OCI-LY3 (cell line): ENCODE data around the gene OR1J1.

Source experiments
- EZH2phosphoT487 ChIP-seq: fragments of 200-600 bp; shearing (Covaris generic); IDR thresholded peaks from 2 replicates; pipeline ENCODE4 v1.6.1; 2018; ENCODE audit warnings: antibody characterized with exemption, mixed run types, low read depth
- TF ChIP-seq, protein P1 (sequence below): fragments of 200-600, 300-600 bp; sonication (generic); IDR thresholded peaks from 2 replicates; pipeline ENCODE4 v1.5.1; 2014; ENCODE audit warnings: antibody characterized with exemption, low read length, low read depth

- TF ChIP-seq, protein P1, sequence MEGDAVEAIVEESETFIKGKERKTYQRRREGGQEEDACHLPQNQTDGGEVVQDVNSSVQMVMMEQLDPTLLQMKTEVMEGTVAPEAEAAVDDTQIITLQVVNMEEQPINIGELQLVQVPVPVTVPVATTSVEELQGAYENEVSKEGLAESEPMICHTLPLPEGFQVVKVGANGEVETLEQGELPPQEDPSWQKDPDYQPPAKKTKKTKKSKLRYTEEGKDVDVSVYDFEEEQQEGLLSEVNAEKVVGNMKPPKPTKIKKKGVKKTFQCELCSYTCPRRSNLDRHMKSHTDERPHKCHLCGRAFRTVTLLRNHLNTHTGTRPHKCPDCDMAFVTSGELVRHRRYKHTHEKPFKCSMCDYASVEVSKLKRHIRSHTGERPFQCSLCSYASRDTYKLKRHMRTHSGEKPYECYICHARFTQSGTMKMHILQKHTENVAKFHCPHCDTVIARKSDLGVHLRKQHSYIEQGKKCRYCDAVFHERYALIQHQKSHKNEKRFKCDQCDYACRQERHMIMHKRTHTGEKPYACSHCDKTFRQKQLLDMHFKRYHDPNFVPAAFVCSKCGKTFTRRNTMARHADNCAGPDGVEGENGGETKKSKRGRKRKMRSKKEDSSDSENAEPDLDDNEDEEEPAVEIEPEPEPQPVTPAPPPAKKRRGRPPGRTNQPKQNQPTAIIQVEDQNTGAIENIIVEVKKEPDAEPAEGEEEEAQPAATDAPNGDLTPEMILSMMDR: no peak
- no peak for TF ChIP-seq EZH2phosphoT487
Observed at GRCh38 chr9:122510502-122510901, 32.8 kb upstream of the OR1J1 start, which contains the start of gene OR1J2.
